AG10803 (cell line): ENCODE results near the gene ATG7.
A peak's percentile ranks its signal among the peaks of the same experiment; 100 is the strongest.

ENCODE experiments used
- DNase-seq: peaks from one replicate; pipeline ENCODE4 v3.0.0; 2010; ENCODE audit warnings: low read depth
- H3K4me3 ChIP-seq: 2 replicates; pipeline ENCODE4 v1.5.1; 2011; ENCODE audit warnings: mild to moderate bottlenecking, low read length, control low read depth
- CTCF ChIP-seq: conservative IDR thresholded peaks from 2 replicates; pipeline ENCODE4 v1.5.1; 2011; ENCODE audit warnings: mild to moderate bottlenecking, low read length, control low read depth, inconsistent platforms

The ATG7 gene

DNA sequence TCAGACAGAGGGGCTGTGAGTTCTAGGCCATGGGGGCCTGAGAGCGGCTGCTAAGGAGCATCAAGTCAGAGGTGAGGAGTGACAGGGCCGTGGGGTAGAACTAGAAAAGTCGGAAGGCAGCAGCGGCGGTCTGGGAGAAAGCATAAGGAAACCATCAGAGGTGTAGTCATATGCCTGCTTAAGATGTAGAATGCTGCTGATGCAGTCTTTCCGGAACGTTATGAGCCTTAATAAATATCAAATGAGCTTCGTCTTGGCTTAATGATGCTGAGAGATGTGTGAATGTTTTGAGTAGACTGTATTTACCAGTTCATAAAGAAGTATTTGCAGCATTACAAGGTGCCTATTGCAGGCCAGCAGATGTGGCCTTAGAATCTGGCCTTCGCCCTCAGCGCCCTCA lies 15.2 kb downstream of the ATG7 start:
- no peak for DNase-seq
- H3K4me3 ChIP-seq = no peak overlapping the region
- no peak for TF ChIP-seq CTCF

- TF ChIP-seq CTCF = no peak
- DNase-seq = peak; percentile 52
- no peak overlapping the region for H3K4me3 ChIP-seq
Measured at GRCh38 chr3:11288021-11288491, 15.9 kb downstream of the ATG7 start.

DNA sequence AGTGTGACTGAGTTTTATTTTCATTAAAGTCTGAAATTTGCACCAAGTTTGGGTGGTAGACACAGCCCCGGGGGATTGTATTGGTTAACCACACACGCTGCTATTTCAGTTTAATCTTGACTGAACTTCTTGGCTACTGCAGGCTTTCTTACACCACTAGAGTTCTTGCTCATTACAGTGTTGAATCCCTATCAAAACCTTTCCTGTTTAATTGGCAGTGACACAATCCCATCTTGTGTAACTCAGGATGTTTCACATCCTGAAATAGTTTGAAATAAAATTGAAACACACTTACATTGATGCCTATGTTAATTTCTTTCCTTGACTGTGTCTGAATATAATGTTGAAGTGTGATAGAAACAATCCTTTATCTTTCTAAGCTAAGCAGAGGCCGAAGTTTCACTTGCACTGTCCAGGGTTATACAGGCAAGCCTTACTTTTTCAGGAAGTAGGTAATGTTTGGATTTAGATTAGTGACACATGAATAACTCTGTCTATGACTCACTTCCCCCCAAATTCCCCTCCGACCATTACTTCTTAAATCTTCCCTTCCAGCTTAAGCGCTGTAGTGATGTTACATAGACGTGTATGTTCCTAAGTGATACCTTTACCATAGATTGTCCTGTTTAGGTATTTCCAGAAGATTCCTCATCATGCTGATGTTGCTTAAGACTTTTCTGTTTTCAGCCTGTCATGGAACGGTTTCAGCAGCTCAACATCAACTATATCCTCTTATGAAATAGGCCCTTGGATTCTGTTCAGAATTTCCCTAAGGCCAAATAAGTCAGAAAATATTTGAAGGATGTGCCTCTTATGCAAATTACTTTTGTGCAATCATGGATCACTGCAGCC lies 16.8 kb downstream of the ATG7 start:
- H3K4me3 ChIP-seq = peak overlapping the region; percentile 11; the same call in 1 of the 2 replicates
- TF ChIP-seq CTCF = no peak
- DNase-seq = peak; percentile 97

DNA sequence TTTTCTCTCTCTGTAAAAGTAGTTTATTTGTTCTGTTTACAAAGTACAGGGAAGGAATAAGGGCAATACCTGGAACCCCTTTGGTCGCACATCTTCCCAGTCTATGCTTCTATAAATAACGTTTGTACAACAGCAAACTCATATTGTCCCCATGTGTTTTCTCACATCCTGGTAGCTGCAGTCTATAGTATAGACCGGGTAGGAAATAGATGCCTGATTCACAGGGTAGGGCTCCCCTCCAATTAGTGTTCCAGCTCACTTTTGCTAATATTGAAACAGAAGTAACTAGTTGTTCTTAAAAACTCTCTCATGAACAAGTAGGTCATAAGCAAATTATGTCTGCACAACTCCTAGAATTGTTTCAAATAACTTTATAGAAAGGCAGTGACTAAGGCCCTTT lies 17.7 kb downstream of the ATG7 start:
- no peak overlapping the region for H3K4me3 ChIP-seq
- no peak for TF ChIP-seq CTCF
- DNase-seq = no peak

GRCh38 chr3:11290743-11291680 lies 18.8 kb downstream of the ATG7 start:
- no peak overlapping the region for H3K4me3 ChIP-seq
- TF ChIP-seq CTCF = no peak
- peak; percentile 34 for DNase-seq

DNA sequence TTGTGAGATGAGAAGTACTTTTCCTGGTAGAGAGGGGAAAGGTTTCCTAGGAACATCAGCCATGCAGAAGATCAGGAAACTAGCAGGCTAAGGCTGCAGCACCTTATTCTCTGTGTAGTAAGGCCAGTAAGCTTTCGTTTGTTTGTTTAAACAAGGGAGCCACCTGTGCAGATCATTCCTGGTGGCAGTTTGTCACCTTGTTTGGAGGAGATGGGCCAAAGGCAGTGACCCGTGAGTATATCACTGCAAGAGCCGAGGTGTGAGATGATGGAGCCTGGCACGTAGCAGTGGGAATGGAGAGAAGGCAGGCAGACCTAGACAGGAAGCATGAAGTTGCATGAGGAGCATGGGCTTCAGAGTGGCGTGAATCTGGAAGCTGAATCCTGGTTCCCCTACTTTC lies 19.6 kb downstream of the ATG7 start:
- no peak for DNase-seq
- no peak for TF ChIP-seq CTCF
- H3K4me3 ChIP-seq = no peak overlapping the region
